ENCODE measurements around the gene ARMH3. TPM values are rescaled to one million over a fixed set of nuclear protein-coding genes. Genes with fewer than 3 reads are reported as not detected.

The ARMH3 gene
- total RNA-seq, 1 donor from 2014 or later = 19.1 TPM

- peak overlapping the region; percentile 90 for H3K4me3 Mint-ChIP-seq (ENCODE audit: low read depth)
- intact Hi-C loops (cut with micrococcal nuclease) = loop anchor here (1.0 to 10.0 kb wide), 5 partner anchors 13 to 827 kb away; partner anchors contain the start of genes BTRC, HPS6, NPM3 and TRIM8
- H3K9me3 Mint-ChIP-seq = no peaks in the 10 kb centered on the region
- DNase-seq (ENCODE audit: low spot score) = no peak
- peaks cover 45% of the 10 kb centered on the region for H3K4me1 Mint-ChIP-seq (ENCODE audit: low read depth)
- H3K27me3 Mint-ChIP-seq (ENCODE audit: low read depth) = no peaks in the 10 kb centered on the region
- H3K27ac Mint-ChIP-seq = peak overlapping the region; percentile 95
- peaks cover 44% of the 10 kb centered on the region for H3K36me3 Mint-ChIP-seq (ENCODE audit: low read depth)
Observed at GRCh38 chr10:101817337-101818118, 238.4 kb downstream of the ARMH3 start.

- intact Hi-C loops (cut with micrococcal nuclease) = loop anchor here (5.0 to 10.0 kb wide), 3 partner anchors 250 to 828 kb away; partner anchors contain the start of genes BTRC, HPS6 and TRIM8
- Mint-ChIP-seq H3K9me3 (no peaks in the 10 kb centered on the region), H3K36me3 (ENCODE audit: low read depth) (peaks cover 45% of the 10 kb centered on the region), H3K27me3 (ENCODE audit: low read depth) (no peaks in the 10 kb centered on the region), H3K27ac (peak overlapping the region; percentile 95), H3K4me3 (ENCODE audit: low read depth) (peak overlapping the region; percentile 90), H3K4me1 (ENCODE audit: low read depth) (peaks cover 43% of the 10 kb centered on the region)
- DNase-seq (ENCODE audit: low spot score) = no peak
Observed at GRCh38 chr10:101816913-101817336, 239.0 kb downstream of the ARMH3 start.

GRCh38 chr10:101816376-101816775 lies 239.6 kb downstream of the ARMH3 start:
- intact Hi-C loops (cut with micrococcal nuclease) = loop anchor here (5.0 to 10.0 kb wide), 3 partner anchors 251 to 828 kb away; partner anchors contain the start of genes BTRC, HPS6 and TRIM8
- H3K27ac Mint-ChIP-seq = peak overlapping the region; percentile 95
- no peaks in the 10 kb centered on the region for H3K9me3 Mint-ChIP-seq
- H3K4me3 Mint-ChIP-seq (ENCODE audit: low read depth) = peak overlapping the region; percentile 90
- peaks cover 39% of the 10 kb centered on the region for H3K4me1 Mint-ChIP-seq (ENCODE audit: low read depth)
- peaks cover 48% of the 10 kb centered on the region for H3K36me3 Mint-ChIP-seq (ENCODE audit: low read depth)
- DNase-seq (ENCODE audit: low spot score) = no peak
- H3K27me3 Mint-ChIP-seq (ENCODE audit: low read depth) = no peaks in the 10 kb centered on the region

GRCh38 chr10:101814466-101815071 lies 241.4 kb downstream of the ARMH3 start:
- DNase-seq (ENCODE audit: low spot score) = no peak
- no peaks in the 10 kb centered on the region for H3K9me3 Mint-ChIP-seq
- peak overlapping the region; percentile 86 for H3K27ac Mint-ChIP-seq
- H3K4me3 Mint-ChIP-seq (ENCODE audit: low read depth) = peak overlapping the region; percentile 90
- intact Hi-C loops (cut with micrococcal nuclease) = loop anchor here (5.0 to 10.0 kb wide), 3 partner anchors 253 to 830 kb away; partner anchors contain the start of genes BTRC, HPS6 and TRIM8
- peaks cover 36% of the 10 kb centered on the region for H3K4me1 Mint-ChIP-seq (ENCODE audit: low read depth)
- peaks cover 62% of the 10 kb centered on the region for H3K36me3 Mint-ChIP-seq (ENCODE audit: low read depth)
- H3K27me3 Mint-ChIP-seq (ENCODE audit: low read depth) = no peaks in the 10 kb centered on the region

GRCh38 chr10:101812606-101813005 lies 243.4 kb downstream of the ARMH3 start:
- no peaks in the 10 kb centered on the region for H3K9me3 Mint-ChIP-seq
- H3K27ac Mint-ChIP-seq = peak overlapping the region; percentile 12
- intact Hi-C loops (cut with micrococcal nuclease) = loop anchor here (10.0 kb wide), 1 partner anchor 832 kb away; the partner anchor contains the start of gene TRIM8
- no peaks in the 10 kb centered on the region for H3K27me3 Mint-ChIP-seq (ENCODE audit: low read depth)
- no peak for DNase-seq (ENCODE audit: low spot score)
- H3K4me1 Mint-ChIP-seq (ENCODE audit: low read depth) = peaks cover 30% of the 10 kb centered on the region
- H3K4me3 Mint-ChIP-seq (ENCODE audit: low read depth) = no peak overlapping the region
- peaks cover 78% of the 10 kb centered on the region for H3K36me3 Mint-ChIP-seq (ENCODE audit: low read depth)

GRCh38 chr10:101807158-101807557 lies 248.8 kb downstream of the ARMH3 start:
- peaks cover 7% of the 10 kb centered on the region for H3K4me1 Mint-ChIP-seq (ENCODE audit: low read depth)
- DNase-seq (ENCODE audit: low spot score) = no peak
- no peak overlapping the region for H3K4me3 Mint-ChIP-seq (ENCODE audit: low read depth)
- H3K27ac Mint-ChIP-seq = no peak overlapping the region
- no peaks in the 10 kb centered on the region for H3K27me3 Mint-ChIP-seq (ENCODE audit: low read depth)
- intact Hi-C loops (cut with micrococcal nuclease) = loop anchor here (10.0 kb wide), 1 partner anchor 872 kb away; no protein-coding TSS in a partner anchor
- H3K9me3 Mint-ChIP-seq = no peaks in the 10 kb centered on the region
- H3K36me3 Mint-ChIP-seq (ENCODE audit: low read depth) = peaks cover 68% of the 10 kb centered on the region

- peaks cover 72% of the 10 kb centered on the region for H3K36me3 Mint-ChIP-seq (ENCODE audit: low read depth)
- H3K4me1 Mint-ChIP-seq (ENCODE audit: low read depth) = peaks cover 9% of the 10 kb centered on the region
Observed at GRCh38 chr10:101803511-101803910, 252.5 kb downstream of the ARMH3 start.

GRCh38 chr10:101797403-101798059 lies 258.4 kb downstream of the ARMH3 start:
- no peak overlapping the region for H3K4me3 Mint-ChIP-seq (ENCODE audit: low read depth)
- DNase-seq (ENCODE audit: low spot score) = no peak
- no peaks in the 10 kb centered on the region for H3K27me3 Mint-ChIP-seq (ENCODE audit: low read depth)
- H3K27ac Mint-ChIP-seq = no peak overlapping the region
- H3K4me1 Mint-ChIP-seq (ENCODE audit: low read depth) = peaks cover 4% of the 10 kb centered on the region
- peaks cover 85% of the 10 kb centered on the region for H3K36me3 Mint-ChIP-seq (ENCODE audit: low read depth)
- no peaks in the 10 kb centered on the region for H3K9me3 Mint-ChIP-seq
- intact Hi-C loops (cut with micrococcal nuclease) = no loop called here

More at GRCh38 chr10:101803511-101803910, 252.5 kb downstream of the ARMH3 start:
- no peak for DNase-seq (ENCODE audit: low spot score)
- Mint-ChIP-seq H3K4me3 (ENCODE audit: low read depth) (no peak overlapping the region), H3K9me3 (no peaks in the 10 kb centered on the region), H3K27ac (no peak overlapping the region), H3K27me3 (ENCODE audit: low read depth) (no peaks in the 10 kb centered on the region)
- intact Hi-C loops (cut with micrococcal nuclease) = loop anchor here (10.0 kb wide), 1 partner anchor 869 kb away; no protein-coding TSS in a partner anchor

Other genes with a start within 250 kb of the ARMH3 start
- 119 and 122 TPM in 2 replicates for gene OGA, start 237.7 kb downstream of the ARMH3 start, total RNA-seq
- 3.2 TPM in 2 replicates for gene KCNIP2, start 212.4 kb downstream of the ARMH3 start, total RNA-seq
- gene HPS6, start 9.2 kb upstream of the ARMH3 start, total RNA-seq = 25.4 and 25.5 TPM in 2 replicates
- 71.8 and 74.8 TPM in 2 replicates for gene LDB1, start 64.2 kb upstream of the ARMH3 start, total RNA-seq
- gene PPRC1, start 76.9 kb upstream of the ARMH3 start, total RNA-seq = 91.3 and 94.1 TPM in 2 replicates
- 195 and 196 TPM in 2 replicates for gene NOLC1, start 96.2 kb upstream of the ARMH3 start, total RNA-seq
- not detected in 2 replicates for gene ELOVL3, start 170.1 kb upstream of the ARMH3 start, total RNA-seq
- gene PITX3, start 185.3 kb upstream of the ARMH3 start, total RNA-seq = 0.30 and 0.46 TPM in 2 replicates
- gene GBF1, start 189.4 kb upstream of the ARMH3 start, total RNA-seq = 47.9 and 49.2 TPM in 2 replicates